Ecto neural progenitor cell (in vitro differentiated cells): ENCODE results near the gene CCDC170.

Experiments
- DNase-seq: peaks from one replicate; pipeline ENCODE4 v3.0.0-alpha.2; 2018; ENCODE audit warnings: low spot score

CCDC170 gene

GRCh38 chr6:151546941-151547659 is 53.3 kb downstream of the CCDC170 start:
- no peak for DNase-seq

- DNase-seq = no peak
These were observed 54.4 kb downstream of the CCDC170 start for GRCh38 chr6:151548201-151548600.

- no peak for DNase-seq
These were observed 56.0 kb downstream of the CCDC170 start for GRCh38 chr6:151549790-151550189.

GRCh38 chr6:151550618-151551017 is 56.8 kb downstream of the CCDC170 start:
- DNase-seq = no peak

GRCh38 chr6:151551223-151551857 is 57.5 kb downstream of the CCDC170 start:
- DNase-seq = no peak

- no peak for DNase-seq
These were observed 59.8 kb downstream of the CCDC170 start for GRCh38 chr6:151553416-151554165.

GRCh38 chr6:151561238-151561637 is 67.4 kb downstream of the CCDC170 start:
- no peak for DNase-seq

GRCh38 chr6:151564654-151565053 is 70.8 kb downstream of the CCDC170 start:
- no peak for DNase-seq

GRCh38 chr6:151565940-151566339 is 72.1 kb downstream of the CCDC170 start:
- no peak for DNase-seq

GRCh38 chr6:151566557-151566956 is 72.7 kb downstream of the CCDC170 start:
- DNase-seq = no peak

- no peak for DNase-seq
These were observed 82.8 kb downstream of the CCDC170 start for GRCh38 chr6:151576633-151577032.

- no peak for DNase-seq
These were observed 83.4 kb downstream of the CCDC170 start for GRCh38 chr6:151577257-151577656.

GRCh38 chr6:151585741-151586140 is 91.9 kb downstream of the CCDC170 start:
- DNase-seq = no peak

- DNase-seq = no peak
These were observed 95.8 kb downstream of the CCDC170 start for GRCh38 chr6:151589667-151590066.

- DNase-seq = no peak
These were observed 96.9 kb downstream of the CCDC170 start for GRCh38 chr6:151590742-151591141.

- DNase-seq = no peak
These were observed 98.8 kb downstream of the CCDC170 start for GRCh38 chr6:151592449-151593159.

- no peak for DNase-seq
These were observed 115.5 kb downstream of the CCDC170 start for GRCh38 chr6:151609146-151609902.

GRCh38 chr6:151610326-151610725 is 116.5 kb downstream of the CCDC170 start:
- DNase-seq = no peak

GRCh38 chr6:151614630-151615029 is 120.8 kb downstream of the CCDC170 start:
- no peak for DNase-seq

- no peak for DNase-seq
These were observed 122.3 kb downstream of the CCDC170 start for GRCh38 chr6:151616091-151616513.

- no peak for DNase-seq
These were observed 122.8 kb downstream of the CCDC170 start for GRCh38 chr6:151616600-151616999.

GRCh38 chr6:151617539-151617938 is 123.7 kb downstream of the CCDC170 start:
- DNase-seq = no peak
